IMR-90 (cell line): ENCODE measurements around the gene WWC2. TPM values are rescaled to one million over a fixed set of nuclear protein-coding genes. Genes with fewer than 3 reads are reported as not detected.

Experiments
- ATAC-seq: fragments of 200-7000 bp; cut with Tn5 transposase; 2 replicates; pipeline ENCODE4 v1.9.1; 2020; ENCODE audit warnings: low read depth, mild to moderate bottlenecking, moderate library complexity
- BruUV-seq: library from RNA; stranded (reverse); fragments of 400-500 nt; replicated peaks from 2 replicates; lab custom pipeline; 2021; lab: Mats Ljungman, UMichigan
- CTCF ChIA-PET: fragments of 300-600 bp; formaldehyde crosslinking; extraction: SDS; loops from one replicate; lab custom pipeline; 2021; ENCODE audit warnings: antibody characterized with exemption; lab: Yijun Ruan, JAX
- POLR2A ChIA-PET: fragments of 300-600 bp; sonication (Branson Sonifier 250); formaldehyde crosslinking; loops from one replicate; lab custom pipeline; 2022; ENCODE audit warnings: antibody characterized with exemption; ENCODE audit not compliant: unreplicated experiment; lab: Charles Lee
- DNase-seq: peaks from one replicate; pipeline ENCODE4 v3.0.0; 2013
- H2AFZ ChIP-seq: replicated peaks from 2 replicates; pipeline ENCODE3; 2013; ENCODE audit warnings: low read length, mild to moderate bottlenecking; ENCODE audit not compliant: poor library complexity
- H2AK5ac ChIP-seq: 2 replicates; pipeline ENCODE4 v1.6.1; 2013; ENCODE audit warnings: low read depth, low read length, inconsistent platforms
- H2AK9ac ChIP-seq: replicated peaks from 2 replicates; pipeline ENCODE3; 2013; ENCODE audit warnings: mild to moderate bottlenecking, low read depth, low read length, moderate library complexity; ENCODE audit not compliant: poor library complexity
- H2BK120ac ChIP-seq: 2 replicates; pipeline ENCODE4 v1.6.1; 2013; ENCODE audit warnings: low read depth, low read length, inconsistent platforms
- H2BK15ac ChIP-seq: 3 replicates; pipeline ENCODE4 v1.6.1; 2013; ENCODE audit warnings: low read depth, low read length, inconsistent platforms
- H2BK20ac ChIP-seq: 2 replicates; pipeline ENCODE4 v1.6.1; 2013; ENCODE audit warnings: low read depth, mild to moderate bottlenecking, inconsistent platforms, low read length, moderate library complexity
- H2BK5ac ChIP-seq: 2 replicates; pipeline ENCODE4 v1.6.1; 2013; ENCODE audit warnings: mild to moderate bottlenecking, low read depth, low read length, inconsistent platforms; ENCODE audit not compliant: poor library complexity, severe bottlenecking
- H3K14ac ChIP-seq: replicated peaks from 2 replicates; pipeline ENCODE4 v1.6.1; 2013; ENCODE audit warnings: low read depth, low read length, inconsistent platforms
- H3K18ac ChIP-seq: 2 replicates; pipeline ENCODE4 v1.6.1; 2013; ENCODE audit warnings: low read depth, low read length, control low read depth
- H3K23ac ChIP-seq: 2 replicates; pipeline ENCODE4 v1.6.1; 2013; ENCODE audit warnings: low read depth, low read length, inconsistent platforms
- H3K27ac ChIP-seq: 2 replicates; pipeline ENCODE4 v1.5.1; 2013; ENCODE audit warnings: mild to moderate bottlenecking, control low read depth, low read length; ENCODE audit not compliant: insufficient read depth
- H3K27me3 ChIP-seq: 2 replicates; pipeline ENCODE4 v1.6.1; 2013; ENCODE audit warnings: low read length; ENCODE audit not compliant: control insufficient read depth, insufficient read depth
- H3K36me3 ChIP-seq: 2 replicates; pipeline ENCODE4 v1.6.1; 2013; ENCODE audit warnings: low read length, mixed read lengths; ENCODE audit not compliant: control insufficient read depth, insufficient read depth
- H3K4ac ChIP-seq: 2 replicates; pipeline ENCODE4 v1.6.1; 2013; ENCODE audit warnings: low read depth, low read length, inconsistent platforms
- H3K4me1 ChIP-seq: 2 replicates; pipeline ENCODE4 v1.6.1; 2013; ENCODE audit warnings: low read length, mixed read lengths; ENCODE audit not compliant: control insufficient read depth, insufficient read depth
- H3K4me2 ChIP-seq: 2 replicates; pipeline ENCODE4 v1.6.1; 2013; ENCODE audit warnings: low read depth, mild to moderate bottlenecking, control low read depth, low read length, moderate library complexity
- H3K4me3 ChIP-seq: 2 replicates; pipeline ENCODE4 v1.5.1; 2013; ENCODE audit warnings: low read depth, mild to moderate bottlenecking, control low read depth, low read length, moderate library complexity; ENCODE audit not compliant: insufficient read depth
- H3K56ac ChIP-seq: 2 replicates; pipeline ENCODE4 v1.6.1; 2013; ENCODE audit warnings: low read length, inconsistent platforms; ENCODE audit not compliant: insufficient read depth; ENCODE audit errors: extremely low read depth
- H3K79me1 ChIP-seq, 2 experiments: 2 replicates each; pipeline ENCODE4 v1.6.1; 2013; ENCODE audit warnings: low read length in 2 of 2, inconsistent platforms in 1 of 2, low read depth in 1 of 2
- H3K9ac ChIP-seq: 2 replicates; pipeline ENCODE4 v1.6.1; 2013; ENCODE audit warnings: low read depth, low read length, control low read depth
- H3K9me1 ChIP-seq: 2 replicates; pipeline ENCODE4 v1.6.1; 2013; ENCODE audit warnings: low read length, inconsistent platforms; ENCODE audit not compliant: insufficient read depth
- H3K9me3 ChIP-seq: 2 replicates; pipeline ENCODE4 v1.6.1; 2013; ENCODE audit warnings: low read length; ENCODE audit not compliant: control insufficient read depth, insufficient read depth
- H4K20me1 ChIP-seq: 2 replicates; pipeline ENCODE4 v1.6.1; 2013; ENCODE audit warnings: low read length, inconsistent platforms; ENCODE audit not compliant: insufficient read depth
- H4K5ac ChIP-seq: 2 replicates; pipeline ENCODE4 v1.6.1; 2013; ENCODE audit warnings: mild to moderate bottlenecking, low read depth, low read length, control low read depth
- H4K8ac ChIP-seq, 2 experiments: 2 replicates each; pipeline ENCODE4 v1.6.1; 2013; ENCODE audit warnings: low read depth in 2 of 2, low read length in 2 of 2, control low read depth in 1 of 2, inconsistent platforms in 1 of 2
- H4K91ac ChIP-seq: 2 replicates; pipeline ENCODE4 v1.6.1; 2013; ENCODE audit warnings: low read depth, low read length, inconsistent platforms; ENCODE audit not compliant: insufficient read depth
- BHLHE40 ChIP-seq: fragments of 150-350 bp; IDR thresholded peaks from 2 replicates; pipeline ENCODE4 v1.6.1; 2016; ENCODE audit warnings: mild to moderate bottlenecking, low read depth, low read length
- CEBPB ChIP-seq: IDR thresholded peaks from 2 replicates; pipeline ENCODE4 v1.6.1; 2012; ENCODE audit warnings: low read depth, low read length, improper control_type of control experiment
- CHD1 ChIP-seq: IDR thresholded peaks from 2 replicates; pipeline ENCODE4 v1.6.1; 2012; ENCODE audit warnings: low read depth, low read length, improper control_type of control experiment
- FOS ChIP-seq: fragments of 150-350 bp; IDR thresholded peaks from 2 replicates; pipeline ENCODE4 v1.6.1; 2016; ENCODE audit warnings: low read depth, low read length
- MAFK ChIP-seq: IDR thresholded peaks from 2 replicates; pipeline ENCODE4 v1.6.1; 2012; ENCODE audit warnings: low read depth, low read length, improper control_type of control experiment
- MXI1 ChIP-seq: IDR thresholded peaks from 2 replicates; pipeline ENCODE4 v1.6.1; 2012; ENCODE audit warnings: low read depth, mild to moderate bottlenecking, low read length, moderate library complexity, borderline replicate concordance
- NFE2L2 ChIP-seq: fragments of 150-350 bp; IDR thresholded peaks from 2 replicates; pipeline ENCODE4 v1.6.1; 2016; ENCODE audit warnings: low read depth, mild to moderate bottlenecking, low read length
- POLR2A ChIP-seq: IDR thresholded peaks from 2 replicates; pipeline ENCODE4 v1.6.1; 2012; ENCODE audit warnings: mild to moderate bottlenecking, low read depth, low read length
- RAD21 ChIP-seq: IDR thresholded peaks from 2 replicates; pipeline ENCODE4 v1.6.1; 2012; ENCODE audit warnings: low read length, improper control_type of control experiment
- RCOR1 ChIP-seq: IDR thresholded peaks from 2 replicates; pipeline ENCODE4 v1.6.1; 2012; ENCODE audit warnings: mild to moderate bottlenecking, low read length, improper control_type of control experiment; ENCODE audit not compliant: insufficient replicate concordance
- RFX5 ChIP-seq: IDR thresholded peaks from 2 replicates; pipeline ENCODE4 v1.8.0; 2012; ENCODE audit warnings: low read depth, mild to moderate bottlenecking, low read length, moderate library complexity
- SMC3 ChIP-seq: fragments of 150-350 bp; IDR thresholded peaks from 2 replicates; pipeline ENCODE4 v1.6.1; 2016; ENCODE audit warnings: low read depth, mild to moderate bottlenecking, antibody characterized with exemption, low read length, moderate library complexity
- WGBS, 2 experiments: methylation state at CpG; one replicate each; pipeline versions ENCODE4 v1.1.5 to v1.1.7; 2013; ENCODE audit warnings: missing lambda C conversion rate in 2 of 2; ENCODE audit not compliant: insufficient read length in 1 of 2; ENCODE audit errors: extremely low coverage in 2 of 2; 5-methylcytosine and 5-hydroxymethylcytosine counted together
- dilution Hi-C: fragments of 300-500 bp; cut with HindIII; formaldehyde crosslinking; loops from one replicate; pipeline ENCODE4 v1.14.3; 2018; ENCODE audit warnings: low sequenced_read_pairs; ENCODE audit not compliant: unreplicated experiment
- in situ Hi-C: fragments of 300-500 bp; cut with MboI; formaldehyde crosslinking; loops from 3 replicates; pipeline ENCODE4 v1.14.3; 2019; ENCODE audit warnings: low sequenced_read_pairs, inconsistent platforms, mixed read lengths
- intact Hi-C: fragments of 100-400 bp; cut with micrococcal nuclease; formaldehyde crosslinking; loops from 2 replicates; pipeline ENCODE4 v1.10.0; 2022
- polyA plus RNA-seq, 3 experiments: library from polyadenylated mRNA; depleted of rRNA; stranded (reverse); fragments of >200 nt; gene quantifications; 2 replicates each; pipeline ENCODE4 v1.2.3, GENCODE V29; 2012; ENCODE audit warnings: low replicate concordance in 1 of 3
- total RNA-seq: library from RNA; depleted of rRNA; stranded (reverse); fragments of >200 nt; gene quantifications from 2 replicates; pipeline ENCODE4 v1.2.3, GENCODE V29; 2012
- TF ChIP-seq, protein P1 (sequence below): conservative IDR thresholded peaks from 2 replicates; pipeline ENCODE4 v1.5.1; 2012; ENCODE audit warnings: mild to moderate bottlenecking, low read depth, low read length, improper control_type of control experiment

The WWC2 gene
- total and polyA plus RNA-seq, 2 of the 4 experiments (the other 2 are of a cell fraction), result 26.6 to 27.4 TPM

DNA sequence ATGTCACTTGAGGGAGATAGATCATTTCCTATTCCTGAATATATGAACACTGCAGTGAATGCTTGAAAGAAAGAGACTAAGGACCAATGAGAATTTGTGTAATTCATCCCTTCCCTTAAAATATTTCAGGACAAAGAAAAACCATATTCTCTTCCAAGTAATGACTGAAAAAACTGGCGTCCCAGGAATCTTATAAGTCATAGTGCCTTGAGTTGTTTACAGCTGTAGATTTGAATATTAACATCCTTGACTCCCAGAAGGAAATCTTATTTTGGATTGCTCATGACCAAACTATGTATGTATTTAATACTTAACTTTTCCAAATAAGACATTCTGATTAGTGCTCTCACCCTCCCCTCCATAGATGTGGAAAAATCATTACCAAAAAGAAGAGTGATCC is 165.6 kb downstream of the WWC2 start (continued):
- TF ChIP-seq, protein P1, sequence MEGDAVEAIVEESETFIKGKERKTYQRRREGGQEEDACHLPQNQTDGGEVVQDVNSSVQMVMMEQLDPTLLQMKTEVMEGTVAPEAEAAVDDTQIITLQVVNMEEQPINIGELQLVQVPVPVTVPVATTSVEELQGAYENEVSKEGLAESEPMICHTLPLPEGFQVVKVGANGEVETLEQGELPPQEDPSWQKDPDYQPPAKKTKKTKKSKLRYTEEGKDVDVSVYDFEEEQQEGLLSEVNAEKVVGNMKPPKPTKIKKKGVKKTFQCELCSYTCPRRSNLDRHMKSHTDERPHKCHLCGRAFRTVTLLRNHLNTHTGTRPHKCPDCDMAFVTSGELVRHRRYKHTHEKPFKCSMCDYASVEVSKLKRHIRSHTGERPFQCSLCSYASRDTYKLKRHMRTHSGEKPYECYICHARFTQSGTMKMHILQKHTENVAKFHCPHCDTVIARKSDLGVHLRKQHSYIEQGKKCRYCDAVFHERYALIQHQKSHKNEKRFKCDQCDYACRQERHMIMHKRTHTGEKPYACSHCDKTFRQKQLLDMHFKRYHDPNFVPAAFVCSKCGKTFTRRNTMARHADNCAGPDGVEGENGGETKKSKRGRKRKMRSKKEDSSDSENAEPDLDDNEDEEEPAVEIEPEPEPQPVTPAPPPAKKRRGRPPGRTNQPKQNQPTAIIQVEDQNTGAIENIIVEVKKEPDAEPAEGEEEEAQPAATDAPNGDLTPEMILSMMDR, result no peak

DNA sequence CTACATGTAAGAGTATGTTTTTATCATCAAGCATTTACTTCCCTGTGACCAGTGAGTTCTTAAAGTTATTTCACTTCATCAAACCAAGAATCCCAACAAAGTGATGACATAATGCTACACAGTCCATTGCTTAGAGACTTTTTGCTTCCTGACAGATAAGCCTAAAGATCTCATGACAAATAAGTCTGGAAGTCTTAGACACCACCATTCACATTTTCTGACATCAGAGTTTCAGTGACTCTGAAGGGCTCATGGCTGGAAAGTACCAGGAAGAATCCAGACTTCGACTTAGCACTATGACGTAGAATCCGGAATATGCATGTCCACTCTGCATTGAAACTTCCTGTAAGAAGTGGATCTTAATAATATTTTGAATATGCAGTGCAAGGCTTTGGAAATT is 167.3 kb downstream of the WWC2 start:
- Histone ChIP-seq H3K9ac (no peak overlapping the region), H3K18ac (no peak overlapping the region), H3K23ac (no peak overlapping the region), H4K5ac (no peak overlapping the region), H3K9me3 (no peaks in the 10 kb centered on the region), H2AK9ac (no peak overlapping the region), H3K79me1 (peaks cover 0 to 22% of the 10 kb centered on the region in 2 experiments; a peak in 2 of 4 replicates), H3K4me1 (peaks cover 21% of the 10 kb centered on the region), H2BK120ac (no peak overlapping the region), H4K8ac (no peak overlapping the region; a peak in 1 of 4 replicates), H3K27ac (no peak overlapping the region), H3K27me3 (no peaks in the 10 kb centered on the region), H3K4me3 (no peak overlapping the region), H2AK5ac (no peak overlapping the region), H2AFZ (no peak overlapping the region), H3K4me2 (no peak overlapping the region), H2BK15ac (no peak overlapping the region), H3K9me1 (peaks cover 13% of the 10 kb centered on the region), H4K20me1 (no peaks in the 10 kb centered on the region), H3K36me3 (peaks cover 20% of the 10 kb centered on the region), H2BK20ac (peak overlapping the region; percentile 20; the same call in 1 of the 2 replicates), H3K14ac (no peak overlapping the region), H4K91ac (no peak overlapping the region), H3K4ac (no peak overlapping the region), H3K56ac (no peak overlapping the region), H2BK5ac (no peak overlapping the region)
- intact Hi-C loops (loop anchor here (10.0 kb wide), 1 partner anchor 782 kb away; no protein-coding TSS in a partner anchor), dilution Hi-C loops (loop anchor here (25.0 kb wide), 1 partner anchor 354 kb away; the partner anchor contains the start of gene DCTD), in situ Hi-C loops (loop anchor here (25.0 kb wide), 1 partner anchor 804 kb away; no protein-coding TSS in a partner anchor)
- ATAC-seq (no peak), DNase-seq (peak; percentile 51)
- no TSS peak for BruUV-seq
- WGBS, 2 experiments, result no CpG with 5 or more reads among the region's 3 CpGs
- POLR2A ChIA-PET, result no interaction called here
- CTCF ChIA-PET, result no interaction called here
- TF ChIP-seq RAD21 (no peak), BHLHE40 (no peak), SMC3 (no peak), CEBPB (no peak), RCOR1 (no peak), CHD1 (no peak), NFE2L2 (no peak), RFX5 (no peak), POLR2A (no peak), FOS (no peak), MXI1 (no peak), MAFK (no peak)
- TF ChIP-seq, protein P1, result no peak
